ENCODE measurements around the gene WDR90. TPM values are rescaled to one million over a fixed set of nuclear protein-coding genes. Genes with fewer than 3 reads are reported as not detected.

The WDR90 gene
- total and polyA plus RNA-seq, 7 donors: 4.0 to 9.7 (median 8.0) TPM

DNA sequence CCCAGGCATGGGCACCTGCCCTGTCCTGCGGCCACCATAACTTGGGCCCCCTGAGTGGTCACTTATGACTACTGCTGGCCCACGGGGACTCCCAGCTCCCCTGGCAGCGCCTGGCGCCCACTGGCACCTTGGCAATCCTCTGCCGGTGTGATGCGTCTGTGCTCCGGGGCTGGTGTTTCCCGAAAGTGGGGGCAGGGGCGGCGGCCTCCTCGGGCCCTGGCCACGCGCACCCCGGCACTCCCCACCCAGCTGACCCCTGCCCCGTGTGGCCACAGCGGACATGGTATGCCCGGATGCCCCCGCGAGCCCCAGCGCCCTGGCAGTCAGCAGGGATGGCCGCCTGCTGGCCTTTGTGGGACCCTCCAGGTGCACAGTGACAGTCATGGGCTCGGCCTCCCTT lies 8.3 kb downstream of the WDR90 start:
- H3K27ac ChIP-seq: no peak overlapping the region
- no peak for DNase-seq
- peaks cover 11% of the 10 kb centered on the region for H3K4me1 ChIP-seq
- peaks cover 0 to 6% of the 10 kb centered on the region in 2 donors for H3K36me3 ChIP-seq (ENCODE audit: insufficient read depth in 1 of 2, low read depth in 1 of 2)
- WGBS, 3 donors: 93 to 95% (median 95%) methylated on average over 22 of the region's 22 CpGs
- intact Hi-C loops (cut with DNase I): no loop called here
- H3K4me3 ChIP-seq: no peak overlapping the region
- H3K9me3 ChIP-seq: no peaks in the 10 kb centered on the region
- TF ChIP-seq, protein P1, sequence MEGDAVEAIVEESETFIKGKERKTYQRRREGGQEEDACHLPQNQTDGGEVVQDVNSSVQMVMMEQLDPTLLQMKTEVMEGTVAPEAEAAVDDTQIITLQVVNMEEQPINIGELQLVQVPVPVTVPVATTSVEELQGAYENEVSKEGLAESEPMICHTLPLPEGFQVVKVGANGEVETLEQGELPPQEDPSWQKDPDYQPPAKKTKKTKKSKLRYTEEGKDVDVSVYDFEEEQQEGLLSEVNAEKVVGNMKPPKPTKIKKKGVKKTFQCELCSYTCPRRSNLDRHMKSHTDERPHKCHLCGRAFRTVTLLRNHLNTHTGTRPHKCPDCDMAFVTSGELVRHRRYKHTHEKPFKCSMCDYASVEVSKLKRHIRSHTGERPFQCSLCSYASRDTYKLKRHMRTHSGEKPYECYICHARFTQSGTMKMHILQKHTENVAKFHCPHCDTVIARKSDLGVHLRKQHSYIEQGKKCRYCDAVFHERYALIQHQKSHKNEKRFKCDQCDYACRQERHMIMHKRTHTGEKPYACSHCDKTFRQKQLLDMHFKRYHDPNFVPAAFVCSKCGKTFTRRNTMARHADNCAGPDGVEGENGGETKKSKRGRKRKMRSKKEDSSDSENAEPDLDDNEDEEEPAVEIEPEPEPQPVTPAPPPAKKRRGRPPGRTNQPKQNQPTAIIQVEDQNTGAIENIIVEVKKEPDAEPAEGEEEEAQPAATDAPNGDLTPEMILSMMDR (IDR thresholded peaks at IDR 0.05): no peak
- no peak for ATAC-seq
- H3K27me3 ChIP-seq (ENCODE audit: insufficient read depth in 3 of 3, low read length in 2 of 3): no peaks in the 10 kb centered on the region

DNA sequence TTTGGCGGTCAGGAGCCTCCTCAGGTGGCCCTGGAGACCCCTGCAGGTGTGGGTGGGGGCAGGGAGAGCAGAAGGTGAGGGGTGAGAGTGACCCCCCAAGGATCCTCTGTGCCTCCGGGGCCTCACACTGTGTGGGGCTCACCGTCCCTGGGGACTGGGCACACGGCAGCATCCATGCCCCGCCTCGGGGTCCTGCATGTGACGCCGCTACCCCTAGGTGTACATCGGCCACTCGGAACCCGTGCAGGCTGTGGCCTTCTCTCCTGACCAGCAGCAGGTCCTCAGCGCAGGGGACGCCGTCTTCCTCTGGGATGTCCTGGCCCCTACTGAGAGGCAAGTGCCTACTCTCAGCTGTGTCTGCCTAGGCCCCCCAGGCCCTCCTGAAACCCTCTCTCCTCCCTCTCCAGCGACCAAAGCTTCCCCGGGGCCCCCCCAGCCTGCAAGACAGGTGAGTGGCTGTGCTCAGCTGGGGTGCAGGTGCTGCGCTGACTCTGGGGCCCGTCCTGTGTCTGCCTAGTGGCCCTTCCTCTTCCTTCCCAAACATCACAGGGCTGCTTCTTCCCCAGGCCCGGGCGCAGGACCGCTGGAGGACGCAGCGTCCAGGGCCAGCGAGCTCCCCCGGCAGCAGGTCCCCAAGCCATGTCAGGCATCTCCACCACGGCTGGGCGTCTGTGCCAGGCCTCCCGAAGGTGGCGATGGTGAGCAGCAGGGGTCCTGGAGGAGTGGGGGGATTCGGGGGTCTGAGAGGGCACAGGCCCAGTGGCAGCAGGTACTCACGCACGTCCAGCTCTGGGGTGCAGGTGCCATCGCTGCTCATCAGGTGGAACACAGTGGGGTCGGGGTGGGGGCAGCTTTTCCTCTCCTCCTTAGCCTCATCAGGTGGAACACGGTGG lies 9.8 kb downstream of the WDR90 start:
- no peak for ATAC-seq
- Histone ChIP-seq H3K4me1 (peaks cover 11% of the 10 kb centered on the region), H3K27ac (no peak overlapping the region), H3K9me3 (no peaks in the 10 kb centered on the region), H3K4me3 (no peak overlapping the region), H3K36me3 (ENCODE audit: insufficient read depth in 1 of 2, low read depth in 1 of 2) (peaks cover 0 to 6% of the 10 kb centered on the region in 2 donors), H3K27me3 (ENCODE audit: insufficient read depth in 3 of 3, low read length in 2 of 3) (no peaks in the 10 kb centered on the region)
- 90 to 92% (median 90%) methylated on average over 30 to 35 of the region's 35 CpGs for WGBS, 3 donors
- TF ChIP-seq, protein P1 (IDR thresholded peaks at IDR 0.05): no peak
- intact Hi-C loops (cut with DNase I): loop anchor here in 1 of 2 donors (1.0 kb wide), 1 partner anchor 20 kb away; no protein-coding TSS in a partner anchor
- no peak for DNase-seq

DNA sequence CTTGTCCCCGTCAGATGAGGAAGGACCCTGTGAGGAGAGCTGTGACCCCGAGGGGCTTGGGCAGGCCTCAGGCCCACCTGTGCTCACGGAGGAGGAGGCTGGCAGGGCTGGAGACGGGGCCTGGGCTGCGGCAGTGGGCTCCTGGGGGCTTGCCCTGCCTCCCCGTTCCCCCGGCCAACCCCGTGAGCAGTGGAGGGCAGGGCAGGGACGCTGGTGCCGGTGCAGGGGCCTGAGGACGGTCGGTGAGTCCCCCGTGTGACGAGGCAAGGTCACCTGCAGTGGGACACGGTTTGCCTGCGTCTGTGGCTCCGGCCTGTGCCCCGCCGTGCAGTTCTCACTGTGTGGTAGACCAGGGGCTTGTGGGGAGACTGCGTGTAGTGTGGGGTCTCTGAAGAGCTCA lies 10.5 kb downstream of the WDR90 start:
- ATAC-seq (no peak), DNase-seq (no peak)
- H3K27ac ChIP-seq: no peak overlapping the region
- H3K4me3 ChIP-seq: no peak overlapping the region
- H3K36me3 ChIP-seq (ENCODE audit: insufficient read depth in 1 of 2, low read depth in 1 of 2): peaks cover 0 to 6% of the 10 kb centered on the region in 2 donors
- peaks cover 11% of the 10 kb centered on the region for H3K4me1 ChIP-seq
- H3K27me3 ChIP-seq (ENCODE audit: insufficient read depth in 3 of 3, low read length in 2 of 3): no peaks in the 10 kb centered on the region
- intact Hi-C loops (cut with DNase I): loop anchor here in 1 of 2 donors (1.0 to 2.0 kb wide), 2 partner anchors 20 to 77 kb away; no protein-coding TSS in a partner anchor
- 90 to 92% (median 91%) methylated on average over 19 to 20 of the region's 20 CpGs for WGBS, 3 donors
- H3K9me3 ChIP-seq: no peaks in the 10 kb centered on the region
- TF ChIP-seq, protein P1 (IDR thresholded peaks at IDR 0.05): no peak

DNA sequence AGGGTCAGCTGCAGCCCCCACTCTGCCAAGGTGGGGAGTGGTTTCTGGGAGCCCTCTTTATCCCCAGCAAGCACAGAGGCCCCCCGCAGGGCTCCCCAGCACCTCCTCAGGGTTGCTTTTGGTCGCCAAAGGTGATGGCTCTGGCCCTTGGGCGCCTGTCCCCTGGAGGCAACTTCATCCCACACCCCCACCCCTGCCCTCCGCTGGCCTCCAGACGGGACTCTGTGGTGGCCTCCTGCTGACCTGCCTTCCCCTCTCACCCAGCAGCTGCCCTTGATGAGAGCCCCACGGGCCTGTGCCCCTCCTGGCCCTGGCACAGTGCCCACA lies 10.9 kb downstream of the WDR90 start:
- Histone ChIP-seq H3K27ac (peak overlapping the region; percentile 4), H3K27me3 (ENCODE audit: insufficient read depth in 3 of 3, low read length in 2 of 3) (no peaks in the 10 kb centered on the region), H3K4me3 (peak overlapping the region; percentile 20), H3K9me3 (no peaks in the 10 kb centered on the region), H3K4me1 (peaks cover 11% of the 10 kb centered on the region), H3K36me3 (ENCODE audit: insufficient read depth in 1 of 2, low read depth in 1 of 2) (peaks cover 0 to 6% of the 10 kb centered on the region in 2 donors)
- 58 to 62% (median 59%) methylated on average over 5 to 6 of the region's 6 CpGs for WGBS, 3 donors
- peak in 1 of 4 donors; percentile 1 for ATAC-seq
- DNase-seq: no peak
- intact Hi-C loops (cut with DNase I): loop anchor here in 1 of 2 donors (2.0 kb wide), 1 partner anchor 77 kb away; no protein-coding TSS in a partner anchor
- TF ChIP-seq, protein P1 (IDR thresholded peaks at IDR 0.05): no peak

All from psoas muscle (tissue), 8 donors.